ENCODE results near the gene RAB40B. TPM values are rescaled to one million over a fixed set of nuclear protein-coding genes. Genes with fewer than 3 reads are reported as not detected.
A peak's percentile ranks its signal among the peaks of the same experiment; 100 is the strongest.

RAB40B gene
- total and polyA plus RNA-seq, 2 of the 13 experiments (the other 11 are each of a cell fraction or from before 2014, with no cell fraction given), result 6.2 to 6.5 TPM

GRCh38 chr17:82648165-82648668, 50.3 kb downstream of the RAB40B start, which contains the start of gene WDR45B (continued):
- TF ChIP-seq JUND (CRISPR knock-in tag; IDR thresholded peaks at IDR 0.05) (0 out of 2 replicates have a peak, but pooled peaks have one; percentile 6), MIXL1 (CRISPR knock-in tag; IDR thresholded peaks at IDR 0.05) (no peak), ZEB1 (IDR thresholded peaks at IDR 0.05; ENCODE audit: insufficient replicate concordance, low read depth) (no peak), REPIN1 (CRISPR knock-in tag; IDR thresholded peaks at IDR 0.05; ENCODE audit: borderline replicate concordance, low read depth) (peak; percentile 84), FOXA1 (IDR thresholded peaks at IDR 0.05) (no peak), FOXA1 (CRISPR knock-in tag; IDR thresholded peaks at IDR 0.05) (peak; percentile 67), KLF15 (CRISPR knock-in tag; IDR thresholded peaks at IDR 0.05; ENCODE audit: borderline replicate concordance) (0 out of 2 replicates have a peak, but pooled peaks have one; percentile 35), NFYB (CRISPR knock-in tag; IDR thresholded peaks at IDR 0.05) (peak; percentile 35), ATRX (CRISPR knock-in tag; IDR thresholded peaks at IDR 0.05; ENCODE audit: borderline replicate concordance) (no peak), CREBL2 (CRISPR knock-in tag; IDR thresholded peaks at IDR 0.05; ENCODE audit: borderline replicate concordance) (no peak), SKIL (CRISPR knock-in tag; IDR thresholded peaks at IDR 0.05; ENCODE audit: borderline replicate concordance) (peak; percentile 40; the same call in 1 of the 2 replicates), TAF15 (IDR thresholded peaks at IDR 0.05; ENCODE audit: low read depth, low read length, poor library complexity, severe bottlenecking) (no peak), ZNF564 (CRISPR knock-in tag; IDR thresholded peaks at IDR 0.05) (peak; percentile 65; the same call in 1 of the 2 replicates), TEAD3 (CRISPR knock-in tag; optimal IDR thresholded peaks at IDR 0.05; ENCODE audit: borderline replicate concordance) (peak; percentile 82), TBP (CRISPR knock-in tag; IDR thresholded peaks at IDR 0.05) (no peak), ZNF383 (CRISPR knock-in tag; IDR thresholded peaks at IDR 0.05; ENCODE audit: borderline replicate concordance) (no peak), FOSL2 (CRISPR knock-in tag; IDR thresholded peaks at IDR 0.05) (peak; percentile 56), RXRA (CRISPR knock-in tag; IDR thresholded peaks at IDR 0.05) (peak; percentile 79), ZNF879 (CRISPR knock-in tag; IDR thresholded peaks at IDR 0.05) (no peak), ZBTB14 (CRISPR knock-in tag; IDR thresholded peaks at IDR 0.05) (peak; percentile 98), SAP130 (CRISPR knock-in tag; IDR thresholded peaks at IDR 0.05; ENCODE audit: low read depth) (peak; percentile 97), HIVEP1 (CRISPR knock-in tag; IDR thresholded peaks at IDR 0.05) (no peak), SP2 (CRISPR knock-in tag; IDR thresholded peaks at IDR 0.05) (peak; percentile 67), MXD1 (CRISPR knock-in tag; IDR thresholded peaks at IDR 0.05) (peak; percentile 91; the same call in 1 of the 2 replicates), ZNF30 (CRISPR knock-in tag; IDR thresholded peaks at IDR 0.05) (peak; percentile 66; the same call in 1 of the 2 replicates), PCBP2 (optimal IDR thresholded peaks at IDR 0.05; ENCODE audit: low read depth, low read length, poor library complexity, severe bottlenecking) (no peak), POLR2AphosphoS5 (IDR thresholded peaks at IDR 0.05; ENCODE audit: low read depth, low read length) (peak; percentile 92), PBX3 (CRISPR knock-in tag; IDR thresholded peaks at IDR 0.05; ENCODE audit: borderline replicate concordance) (no peak)
